ENCODE results near the gene TTC27. TPM values are rescaled to one million over a fixed set of nuclear protein-coding genes. Genes with fewer than 3 reads are reported as not detected.
A peak's percentile ranks its signal among the peaks of the same experiment; 100 is the strongest.
"Not testable (repeated sequence)": the region's sequence is repeated elsewhere in the genome, so short reads cannot be mapped to it uniquely, and the experiment has no call there.

The TTC27 gene
- 14.7 and 15.7 TPM in 2 replicates for total RNA-seq

DNA sequence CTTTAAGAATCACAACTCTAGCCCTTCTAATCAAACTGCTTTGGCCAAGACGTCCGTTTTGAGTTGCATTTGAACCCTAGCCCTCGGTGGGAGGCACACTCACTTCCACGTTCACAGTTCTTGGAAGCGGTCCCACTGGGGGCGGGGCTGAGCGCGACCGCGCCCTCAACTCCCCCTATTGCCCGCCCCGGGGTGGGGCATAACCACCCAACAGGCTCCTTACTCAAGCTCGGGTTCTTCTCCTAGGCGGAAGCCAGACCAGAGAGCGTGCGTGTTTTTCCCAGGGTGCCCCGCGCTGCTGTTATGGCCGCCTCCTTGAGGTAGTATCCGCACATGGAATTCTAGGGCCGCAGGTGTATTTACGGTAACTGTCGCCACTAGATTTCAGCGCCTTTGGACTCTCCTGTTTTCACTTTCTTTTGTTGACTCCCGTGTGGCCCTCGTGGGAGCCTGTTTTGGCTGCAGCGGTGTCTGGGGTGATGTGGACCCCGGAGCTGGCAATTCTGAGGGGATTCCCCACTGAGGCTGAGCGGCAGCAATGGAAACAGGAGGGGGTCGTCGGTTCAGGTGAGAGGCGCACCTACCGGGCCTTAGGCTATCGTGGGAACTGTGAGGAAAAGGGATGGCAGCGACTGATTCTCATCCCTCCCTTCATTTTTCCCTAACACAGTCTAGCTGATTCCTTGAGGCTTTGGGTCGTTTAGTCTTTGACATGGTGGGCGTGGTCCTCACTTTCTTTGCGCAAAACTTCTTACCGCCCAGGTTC lies at the start of gene TTC27:
TSS of gene TTC27 (plus strand) at position 237 of the 766 bp plus-strand sequence. CDS start at position 480, 243 bp downstream.
- DNase-seq (ENCODE audit: low read depth in 2 of 2): peak; percentile 93 to 95

GRCh38 chr2:32591669-32592463 lies 36.0 kb upstream of the TTC27 start:
- DNase-seq (ENCODE audit: low read depth in 2 of 2): peak; percentile 42 to 75

GRCh38 chr2:32594573-32594972 lies 33.3 kb upstream of the TTC27 start:
- no peak for DNase-seq (ENCODE audit: low read depth in 2 of 2)

DNA sequence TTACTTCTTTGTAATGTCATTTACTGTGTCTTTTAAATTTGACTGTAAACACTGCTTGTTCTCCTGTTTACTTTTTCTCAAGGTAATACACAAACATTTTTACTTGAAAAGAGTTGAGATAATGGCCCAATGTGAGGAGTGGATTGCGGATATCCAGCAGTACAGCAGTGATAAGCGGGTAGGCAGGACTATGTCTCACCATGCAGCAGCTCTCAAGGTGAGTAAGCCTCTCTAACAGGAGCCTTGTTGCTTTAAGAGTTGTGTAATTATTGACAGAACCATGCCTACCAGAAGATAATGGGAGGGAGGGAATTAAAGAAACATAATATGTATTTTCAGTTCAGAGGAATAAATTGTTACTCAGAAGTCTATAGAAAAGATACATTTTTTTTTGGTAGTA lies 16.5 kb upstream of the TTC27 start:
- DNase-seq (ENCODE audit: low read depth in 2 of 2): no peak

- DNase-seq (ENCODE audit: low read depth in 2 of 2): no peak
Measured at GRCh38 chr2:32611771-32612170, 16.1 kb upstream of the TTC27 start.

DNA sequence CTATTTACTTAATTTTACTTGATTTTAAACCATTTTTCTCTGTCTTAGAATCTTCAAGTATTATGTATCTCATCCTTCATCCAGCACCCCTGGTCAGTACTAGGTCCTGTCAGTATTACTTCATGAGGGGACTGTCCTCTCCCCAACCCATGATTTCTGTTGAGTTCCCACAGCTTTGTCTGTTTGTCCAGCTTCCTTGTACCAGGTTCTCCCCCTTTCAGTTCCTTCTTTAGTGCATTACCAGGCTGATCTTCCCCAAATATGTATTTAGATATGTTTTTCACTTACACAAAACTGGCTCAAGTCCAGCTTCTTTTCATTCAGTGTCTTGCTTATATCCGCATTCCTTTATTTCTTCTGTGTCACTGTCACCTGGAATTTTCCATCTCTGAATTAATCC lies 13.8 kb upstream of the TTC27 start:
- no peak for DNase-seq (ENCODE audit: low read depth in 2 of 2)

DNA sequence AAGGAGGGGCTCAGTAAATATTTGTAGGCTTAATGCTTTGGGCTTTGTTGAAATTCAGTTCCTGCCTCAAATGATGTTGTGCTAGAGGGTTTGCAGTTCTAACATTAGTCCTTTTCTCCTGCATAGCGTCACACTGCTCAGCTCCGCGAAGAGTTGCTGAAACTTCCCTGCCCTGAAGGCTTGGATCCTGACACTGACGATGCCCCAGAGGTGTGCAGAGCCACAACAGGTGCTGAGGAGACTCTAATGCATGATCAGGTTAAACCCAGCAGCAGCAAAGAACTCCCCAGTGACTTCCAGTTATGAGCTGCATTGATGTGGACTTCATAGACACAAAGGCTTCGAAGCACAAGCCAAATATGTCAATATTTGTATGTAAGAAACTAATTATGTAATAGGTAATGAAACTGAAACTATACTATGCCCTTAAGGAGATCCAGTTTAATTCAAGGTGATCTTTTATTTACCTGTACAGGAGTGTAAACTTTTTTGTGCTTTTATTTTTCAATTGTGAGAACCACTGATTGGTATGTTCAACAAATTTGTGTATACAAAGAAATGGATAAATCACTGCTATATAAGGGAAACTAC lies 10.2 kb upstream of the TTC27 start:
- no peak for DNase-seq (ENCODE audit: low read depth in 2 of 2)

DNA sequence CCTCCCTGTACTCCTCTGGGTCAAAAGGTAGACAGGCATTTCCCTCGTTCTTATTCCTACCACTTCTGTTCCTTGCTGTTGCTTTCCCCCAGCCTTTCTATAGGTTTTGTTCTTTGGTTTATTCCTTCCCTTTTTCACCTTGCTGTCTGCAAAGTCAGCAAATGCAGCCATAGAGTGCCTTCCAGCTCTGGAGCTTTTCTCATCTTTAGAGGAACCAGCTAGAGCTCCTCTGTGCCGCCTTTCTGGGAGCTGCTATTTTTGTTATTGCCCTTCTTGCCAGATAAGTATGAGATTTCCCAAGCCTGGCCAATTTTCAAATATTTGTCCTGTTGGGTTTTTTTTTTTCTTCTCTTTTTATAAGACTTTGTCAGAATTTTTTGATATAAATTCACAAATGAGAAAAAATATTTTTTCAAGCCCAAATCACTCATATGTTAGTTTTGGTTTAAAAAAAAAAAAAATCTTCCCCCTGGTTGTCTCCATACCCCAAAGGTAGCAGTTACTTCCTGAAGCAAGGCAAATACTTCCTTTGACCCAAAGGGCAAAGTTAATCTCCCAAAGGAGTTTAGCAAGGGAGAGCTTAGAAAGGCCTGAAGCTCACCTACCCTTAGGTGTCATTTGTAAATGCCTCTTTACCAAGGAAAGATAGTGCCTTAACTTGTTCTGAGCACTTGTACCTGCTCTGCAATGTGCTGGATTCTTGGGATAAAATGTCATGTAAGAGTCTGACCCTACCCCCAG lies 5.1 kb upstream of the TTC27 start:
- DNase-seq (ENCODE audit: low read depth in 2 of 2): no peak

GRCh38 chr2:32623311-32623706 lies 4.5 kb upstream of the TTC27 start:
- no peak for DNase-seq (ENCODE audit: low read depth in 2 of 2)

DNA sequence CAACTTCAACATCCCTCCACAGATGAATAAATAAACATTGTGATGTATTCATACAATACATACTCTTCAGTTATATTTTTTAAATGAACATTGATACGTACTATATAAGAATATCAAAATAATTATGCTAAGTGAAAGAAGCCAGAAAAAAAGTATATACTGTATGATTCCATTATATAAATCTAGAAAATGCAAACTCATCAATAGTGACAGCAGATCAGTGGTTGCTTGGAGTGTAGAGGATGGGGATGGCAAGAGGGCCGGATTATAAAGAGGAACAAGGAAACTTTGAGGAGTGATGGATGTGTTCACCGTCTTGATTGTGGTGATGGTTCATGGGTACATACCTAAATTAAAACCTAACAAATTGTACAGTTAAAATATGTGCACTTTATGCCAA lies 3.0 kb upstream of the TTC27 start:
- no peak for DNase-seq (ENCODE audit: low read depth in 2 of 2)

DNA sequence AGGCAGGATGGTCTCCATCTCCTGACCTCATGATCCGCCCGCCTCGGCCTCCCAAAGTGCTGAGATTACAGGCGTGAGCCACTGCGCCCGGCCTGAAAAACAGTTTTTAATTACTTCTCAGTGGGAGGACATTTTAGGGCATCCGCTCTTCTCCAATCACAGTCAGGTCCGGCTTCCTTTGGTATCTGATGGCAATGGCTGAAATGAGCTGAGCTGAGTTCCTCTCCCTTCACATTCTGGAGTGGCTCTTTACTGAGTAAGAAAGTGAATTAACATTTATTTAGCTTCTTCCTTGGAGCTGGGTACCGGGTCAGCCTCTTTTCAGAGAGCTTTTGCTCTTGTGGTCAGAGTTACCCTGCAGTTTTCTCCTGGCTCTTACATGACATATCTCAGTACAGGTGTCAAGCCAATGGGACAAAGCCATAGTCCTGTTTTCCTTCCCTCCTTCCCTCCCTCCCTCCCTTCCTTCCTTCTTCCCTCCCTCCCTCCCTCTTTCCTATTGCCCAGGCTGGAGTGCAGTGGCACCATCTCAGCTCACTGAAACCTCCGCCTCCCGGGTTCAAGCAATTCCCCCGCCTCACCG lies 1.1 kb upstream of the TTC27 start:
- DNase-seq (ENCODE audit: low read depth in 2 of 2): no peak

- peak; percentile 41 to 60 for DNase-seq (ENCODE audit: low read depth in 2 of 2)
Measured at GRCh38 chr2:32627441-32627813, 423 bp upstream of the TTC27 start.

GRCh38 chr2:32632089-32632488 lies 4.2 kb downstream of the TTC27 start:
- DNase-seq (ENCODE audit: low read depth in 2 of 2): peak in 1 of 2 donors; percentile 19

GRCh38 chr2:32633040-32633439 lies 5.2 kb downstream of the TTC27 start:
- no peak for DNase-seq (ENCODE audit: low read depth in 2 of 2)

DNA sequence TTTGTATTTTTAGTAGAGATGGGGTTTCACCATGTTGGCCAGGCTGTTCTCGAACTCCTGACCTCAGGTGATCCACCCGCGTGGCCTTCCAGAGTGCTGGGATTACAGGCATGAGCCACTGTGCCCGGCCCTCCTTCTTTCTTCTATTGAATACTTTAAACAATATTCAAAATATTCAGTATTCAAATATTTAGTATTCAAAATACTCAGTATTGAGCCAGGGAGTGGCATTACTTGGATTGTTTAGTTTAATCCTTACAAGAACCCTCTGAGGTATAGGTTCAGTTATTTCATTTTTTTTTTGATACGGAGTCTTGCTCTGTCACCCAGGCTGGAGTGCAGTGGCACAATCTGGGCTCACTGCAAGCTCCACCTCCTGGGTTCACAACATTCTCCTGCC lies 10.7 kb downstream of the TTC27 start:
- not testable (repeated sequence) for DNase-seq (ENCODE audit: low read depth in 2 of 2)

- DNase-seq (ENCODE audit: low read depth in 2 of 2): no peak
Measured at GRCh38 chr2:32641180-32641579, 13.3 kb downstream of the TTC27 start.

- DNase-seq (ENCODE audit: low read depth in 2 of 2): no peak
Measured at GRCh38 chr2:32647180-32647651, 19.4 kb downstream of the TTC27 start.

DNA sequence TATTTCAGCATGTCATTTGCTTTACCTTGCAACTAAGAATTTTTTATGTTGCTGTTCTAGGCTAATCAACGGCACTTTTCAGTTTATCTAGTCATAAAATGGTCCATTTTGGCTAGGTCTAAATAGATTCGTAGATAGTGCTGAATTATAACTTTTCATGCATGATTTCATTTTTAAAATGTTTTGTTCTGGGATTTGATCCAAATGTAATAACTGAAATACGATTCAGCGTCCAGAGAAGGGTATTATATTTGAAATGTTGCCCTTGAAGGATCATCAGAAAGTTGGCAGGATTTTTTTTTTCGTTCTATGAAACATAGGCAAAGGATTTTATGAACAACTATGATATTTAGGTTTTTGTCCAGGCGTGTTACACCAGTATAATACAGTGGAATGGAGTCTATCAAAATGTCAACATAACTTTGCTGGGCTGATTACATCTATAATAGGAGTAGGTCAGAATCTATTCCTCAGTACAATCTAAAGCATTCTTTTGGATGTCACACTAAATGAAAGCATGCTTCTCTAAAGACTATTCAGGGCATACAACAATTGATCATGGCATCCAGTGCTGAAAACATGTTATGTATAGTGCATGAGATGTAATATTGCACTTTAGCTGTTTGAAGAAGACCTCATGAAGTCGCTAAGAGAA lies 24.8 kb downstream of the TTC27 start:
- peak in 1 of 2 donors; percentile 3 for DNase-seq (ENCODE audit: low read depth in 2 of 2)

DNA sequence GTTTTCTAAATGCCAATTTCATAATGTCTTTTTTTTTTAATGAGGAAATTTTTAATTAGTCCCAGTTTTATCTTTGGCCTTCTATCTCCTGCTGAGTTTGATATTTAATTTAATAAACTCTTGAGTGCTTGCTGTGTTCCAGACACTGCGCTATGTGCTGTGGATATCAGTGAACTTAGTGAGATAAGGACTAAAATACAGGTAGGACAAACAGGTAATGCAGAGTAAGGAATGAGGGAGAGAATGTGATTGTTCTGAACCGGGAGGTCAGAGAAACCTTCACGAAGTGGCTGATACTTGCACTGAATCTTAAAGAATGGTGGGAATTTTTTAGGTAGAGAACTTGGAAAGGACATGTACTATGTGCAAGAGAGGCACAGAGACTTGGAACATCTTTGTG lies 28.2 kb downstream of the TTC27 start:
- no peak for DNase-seq (ENCODE audit: low read depth in 2 of 2)

DNA sequence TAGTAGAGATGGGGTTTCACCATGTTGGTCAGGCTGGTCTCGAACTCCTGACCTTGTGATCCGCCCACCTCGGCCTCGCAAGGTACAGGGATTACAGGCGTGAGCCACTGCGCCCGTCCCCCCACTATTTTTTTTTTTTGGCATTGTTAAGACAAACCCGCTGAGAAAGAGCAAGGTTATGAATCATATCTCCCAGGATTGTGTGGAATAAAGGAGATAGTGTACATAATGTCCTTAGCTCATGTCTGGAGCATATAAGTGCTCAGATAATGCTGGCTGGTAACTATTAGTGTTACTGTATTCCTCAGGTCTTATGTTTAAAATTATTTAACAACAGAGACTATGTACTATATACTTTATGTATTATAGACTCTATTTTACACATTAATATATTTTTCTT lies 36.0 kb downstream of the TTC27 start:
- peak in 1 of 2 donors; percentile 2 for DNase-seq (ENCODE audit: low read depth in 2 of 2)

DNA sequence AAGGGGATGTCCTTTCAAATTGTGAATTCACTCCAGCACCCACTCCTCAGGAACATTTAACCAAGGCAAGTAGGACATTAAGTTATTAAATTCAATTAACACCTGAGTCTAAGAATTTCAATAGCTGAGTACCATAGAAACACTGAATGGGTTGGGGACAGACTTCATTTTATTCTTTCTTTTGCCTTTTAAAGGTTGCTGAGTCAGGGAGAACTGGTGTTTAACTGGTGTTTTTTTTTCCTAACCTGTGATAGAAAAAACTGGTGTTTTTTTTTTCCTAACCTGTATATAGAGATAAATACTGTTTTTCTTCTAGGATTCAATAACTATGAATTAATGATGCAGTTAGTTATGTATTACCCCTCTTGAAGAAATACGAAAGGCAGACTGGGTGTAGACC lies 38.9 kb downstream of the TTC27 start:
- no peak for DNase-seq (ENCODE audit: low read depth in 2 of 2)
